Measurements from ENCODE around the gene VPREB1. TPM values are rescaled to one million over a fixed set of nuclear protein-coding genes. Genes with fewer than 3 reads are reported as not detected.

The VPREB1 gene
- total RNA-seq, 3 donors from 2014 or later = not detected

DNA sequence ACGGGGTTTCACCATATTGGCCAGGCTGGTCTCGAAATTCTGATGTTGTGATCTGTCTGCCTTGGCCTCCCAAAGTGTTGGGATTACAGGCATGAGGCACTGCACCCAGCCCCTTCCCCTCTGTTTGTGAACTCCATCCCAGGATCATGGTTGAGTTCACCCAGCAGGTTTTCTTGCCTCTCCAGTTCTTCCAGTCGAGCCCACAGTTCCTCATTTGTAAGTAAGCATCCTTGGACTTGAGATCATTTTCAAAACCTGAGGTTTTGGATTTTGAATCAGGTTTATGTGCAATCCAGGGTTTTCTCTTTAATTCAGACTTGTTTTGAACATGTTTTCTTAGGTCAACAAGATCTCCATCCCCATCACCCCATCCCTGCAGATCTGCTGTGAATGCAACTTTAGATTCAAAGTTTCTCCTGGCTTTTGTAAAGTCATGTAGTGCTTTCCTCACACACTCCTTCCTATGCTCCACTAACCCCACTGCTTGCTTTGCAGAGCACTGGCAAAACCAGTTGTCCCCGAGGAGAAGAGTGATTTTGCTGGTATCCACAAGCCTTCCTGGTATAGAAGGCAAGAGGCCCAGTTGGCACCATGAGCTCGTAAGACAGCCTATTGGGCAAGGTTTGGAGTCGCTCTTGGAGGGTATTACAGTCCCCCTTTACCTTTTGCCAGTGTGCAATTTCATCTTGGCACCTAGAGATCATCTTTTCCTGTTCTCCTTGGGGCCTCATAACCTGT is 14.7 kb upstream of the VPREB1 start:
- Histone ChIP-seq H3K36me3 (no peaks in the 10 kb centered on the region), H3K27ac (no peak overlapping the region), H3K27me3 (no peaks in the 10 kb centered on the region), H3K9me3 (no peaks in the 10 kb centered on the region), H3K4me3 (no peak overlapping the region), H3K4me1 (no peaks in the 10 kb centered on the region)
- no peak for DNase-seq (ENCODE audit: low spot score in 2 of 2)
- intact Hi-C loops (cut with DNase I; ENCODE audit: low total_unique reads) = no loop called here
- TF ChIP-seq CTCF (IDR thresholded peaks at IDR 0.05) = no peak

DNA sequence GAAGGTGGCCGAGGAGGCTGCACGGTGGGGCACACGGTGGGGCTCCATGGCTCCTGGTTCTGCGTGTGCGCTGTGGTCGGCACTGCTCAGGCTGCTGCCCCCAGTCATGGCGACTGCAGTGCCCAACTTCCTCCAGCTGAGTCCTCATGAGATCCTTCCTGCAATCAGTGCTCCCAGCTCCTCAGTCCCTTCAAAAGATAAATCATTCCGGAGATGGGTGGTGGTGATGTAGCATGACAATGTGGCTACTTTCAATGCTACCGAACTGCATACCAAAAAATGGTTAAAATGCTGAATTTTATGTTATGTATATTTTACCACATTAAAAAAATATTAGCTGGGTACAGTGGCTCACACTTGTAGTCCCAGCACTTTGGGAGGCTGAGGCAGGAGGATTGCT is 14.1 kb upstream of the VPREB1 start:
- H3K4me1 ChIP-seq = no peaks in the 10 kb centered on the region
- no peak overlapping the region for H3K27ac ChIP-seq
- no peaks in the 10 kb centered on the region for H3K9me3 ChIP-seq
- DNase-seq (ENCODE audit: low spot score in 2 of 2) = no peak
- no peak for TF ChIP-seq CTCF (IDR thresholded peaks at IDR 0.05)
- no peak for TF ChIP-seq POLR2A (IDR thresholded peaks at IDR 0.05)
- TF ChIP-seq POLR2AphosphoS5 (IDR thresholded peaks at IDR 0.05) = no peak
- no peaks in the 10 kb centered on the region for H3K27me3 ChIP-seq
- intact Hi-C loops (cut with DNase I; ENCODE audit: low total_unique reads) = no loop called here
- H3K36me3 ChIP-seq = no peaks in the 10 kb centered on the region
- no peak overlapping the region for H3K4me3 ChIP-seq

- TF ChIP-seq POLR2AphosphoS5 (IDR thresholded peaks at IDR 0.05) (no peak), POLR2A (IDR thresholded peaks at IDR 0.05) (no peak), CTCF (IDR thresholded peaks at IDR 0.05) (no peak)
- Histone ChIP-seq H3K27me3 (no peaks in the 10 kb centered on the region), H3K4me3 (no peak overlapping the region), H3K36me3 (no peaks in the 10 kb centered on the region), H3K27ac (no peak overlapping the region), H3K9me3 (no peaks in the 10 kb centered on the region), H3K4me1 (no peaks in the 10 kb centered on the region)
- intact Hi-C loops (cut with DNase I; ENCODE audit: low total_unique reads) = no loop called here
- no peak for DNase-seq (ENCODE audit: low spot score in 2 of 2)
Measured at GRCh38 chr22:22233081-22233480, 11.5 kb upstream of the VPREB1 start.

DNA sequence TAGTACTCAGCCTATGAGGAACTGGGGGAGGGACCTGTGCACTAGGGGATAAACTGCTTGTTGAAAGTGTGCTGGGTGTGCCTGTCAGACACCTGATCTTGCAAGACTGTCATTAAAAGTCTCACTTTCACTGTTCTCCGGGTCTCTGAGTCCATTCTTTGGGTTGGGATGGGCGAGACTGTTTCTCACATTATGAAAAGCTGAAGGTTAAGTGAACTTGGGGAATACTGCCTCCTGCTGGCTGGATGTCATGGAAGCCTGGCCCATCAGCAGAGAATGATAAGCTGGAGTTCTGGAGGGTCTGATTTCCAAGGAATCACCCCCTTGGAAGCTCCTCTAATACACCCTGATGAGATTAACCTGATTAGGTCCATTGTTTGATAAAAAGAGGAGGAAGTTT is 9.0 kb upstream of the VPREB1 start:
- Histone ChIP-seq H3K4me3 (no peak overlapping the region), H3K9me3 (no peaks in the 10 kb centered on the region), H3K36me3 (no peaks in the 10 kb centered on the region), H3K27me3 (no peaks in the 10 kb centered on the region), H3K27ac (no peak overlapping the region), H3K4me1 (no peaks in the 10 kb centered on the region)
- TF ChIP-seq POLR2A (IDR thresholded peaks at IDR 0.05) (no peak), POLR2AphosphoS5 (IDR thresholded peaks at IDR 0.05) (no peak), CTCF (IDR thresholded peaks at IDR 0.05) (no peak)
- intact Hi-C loops (cut with DNase I; ENCODE audit: low total_unique reads) = no loop called here
- no peak for DNase-seq (ENCODE audit: low spot score in 2 of 2)

GRCh38 chr22:22237521-22237920 is 7.1 kb upstream of the VPREB1 start:
- intact Hi-C loops (cut with DNase I; ENCODE audit: low total_unique reads) = no loop called here
- H3K27ac ChIP-seq = no peak overlapping the region
- TF ChIP-seq POLR2A (IDR thresholded peaks at IDR 0.05) = no peak
- no peak for TF ChIP-seq CTCF (IDR thresholded peaks at IDR 0.05)
- TF ChIP-seq POLR2AphosphoS5 (IDR thresholded peaks at IDR 0.05) = no peak
- no peaks in the 10 kb centered on the region for H3K9me3 ChIP-seq
- H3K4me1 ChIP-seq = no peaks in the 10 kb centered on the region
- no peak overlapping the region for H3K4me3 ChIP-seq
- DNase-seq (ENCODE audit: low spot score in 2 of 2) = no peak
- H3K27me3 ChIP-seq = peaks cover 0 to 5% of the 10 kb centered on the region in 2 donors
- no peaks in the 10 kb centered on the region for H3K36me3 ChIP-seq
